Endothelial cell of umbilical vein (primary cell): ENCODE data around the gene INPP4B. TPM values are rescaled to one million over a fixed set of nuclear protein-coding genes. Genes with fewer than 3 reads are reported as not detected.

ENCODE experiments used
- BruUV-seq: library from RNA; stranded (reverse); fragments of 400-500 nt; replicated peaks from 2 replicates; lab custom pipeline; 2021; lab: Mats Ljungman, UMichigan
- CTCF ChIA-PET: fragments of 300-600, 350-600 bp; sonication (Branson Sonifier 250); formaldehyde crosslinking; loops from one replicate; lab custom pipeline; 2021; ENCODE audit warnings: antibody characterized with exemption, inconsistent platforms; lab: Charles Lee
- POLR2A ChIA-PET: fragments of 300-600, 350-600 bp; sonication (Branson Sonifier 250); formaldehyde crosslinking; loops from one replicate; lab custom pipeline; 2021; ENCODE audit warnings: antibody characterized with exemption, inconsistent platforms; lab: Charles Lee
- DNase-seq: peaks from one replicate; pipeline ENCODE4 v3.0.0-alpha.2; 2011; ENCODE audit warnings: low read depth, low spot score
- FAIRE-seq: peaks from 2 replicates; lab custom pipeline; 2011; peaks lifted over from hg19 to GRCh38; lab: Jason Lieb, UNC
- H2AFZ ChIP-seq: 2 replicates; pipeline ENCODE4 v1.6.0; 2012; ENCODE audit warnings: low read depth, low read length, control low read depth, inconsistent platforms
- H3K27ac ChIP-seq: 2 replicates; pipeline ENCODE4 v1.5.1; 2011; ENCODE audit warnings: low read depth, mild to moderate bottlenecking, control low read depth, low read length, moderate library complexity; ENCODE audit not compliant: insufficient read depth
- H3K27me3 ChIP-seq, 2 experiments: 2 replicates each; pipeline versions ENCODE4 v1.6.0 to v1.6.1; 2011; ENCODE audit warnings: low read length in 2 of 2, mixed read lengths in 1 of 2; ENCODE audit not compliant: control insufficient read depth in 2 of 2, insufficient read depth in 2 of 2
- H3K36me3 ChIP-seq, 2 experiments: 2 replicates in 1 of 2; 3 replicates in 1 of 2; pipeline ENCODE4 v1.5.1; 2011; ENCODE audit warnings: low read length in 2 of 2, mild to moderate bottlenecking in 1 of 2, moderate library complexity in 1 of 2; ENCODE audit not compliant: control insufficient read depth in 2 of 2, insufficient read depth in 2 of 2; ENCODE audit errors: extremely low read depth in 1 of 2
- H3K4me1 ChIP-seq: 3 replicates; pipeline ENCODE4 v1.5.1; 2011; ENCODE audit warnings: mild to moderate bottlenecking, low read length; ENCODE audit not compliant: control insufficient read depth, insufficient read depth; ENCODE audit errors: extremely low read depth
- H3K4me2 ChIP-seq: 2 replicates; pipeline ENCODE4 v1.6.1; 2011; ENCODE audit warnings: low read length, control low read depth, mixed read lengths; ENCODE audit not compliant: insufficient read depth
- H3K4me3 ChIP-seq, 3 experiments: fragments of 200-600 bp in 1 of 3; sonication (generic), shearing (Covaris generic) in 1 of 3; replicated peaks in 1 of 3; 2 replicates each; pipeline ENCODE4 v1.5.1; 2011 to 2016; ENCODE audit warnings: control low read depth in 3 of 3, low read length in 3 of 3, mild to moderate bottlenecking in 2 of 3, inconsistent platforms in 1 of 3, low read depth in 1 of 3, moderate library complexity in 1 of 3; ENCODE audit not compliant: insufficient read depth in 1 of 3
- H3K79me2 ChIP-seq: 2 replicates; pipeline ENCODE4 v1.6.0; 2012; ENCODE audit warnings: low read length, inconsistent platforms; ENCODE audit not compliant: control insufficient read depth, insufficient read depth
- H3K9ac ChIP-seq: replicated peaks from 2 replicates; pipeline ENCODE3; 2011; ENCODE audit warnings: low read length, control low read depth; ENCODE audit not compliant: insufficient read depth; ENCODE audit errors: extremely low read depth
- H3K9me1 ChIP-seq: replicated peaks from 3 replicates; pipeline ENCODE4 v1.6.0; 2011; ENCODE audit warnings: mild to moderate bottlenecking, low read length; ENCODE audit not compliant: control insufficient read depth, insufficient read depth; ENCODE audit errors: extremely low read depth
- H3K9me3 ChIP-seq: replicated peaks from 2 replicates; pipeline ENCODE4 v1.5.1; 2012; ENCODE audit warnings: low read length, inconsistent platforms; ENCODE audit not compliant: control insufficient read depth, insufficient read depth
- H4K20me1 ChIP-seq: replicated peaks from 2 replicates; pipeline ENCODE3; 2011; ENCODE audit warnings: mild to moderate bottlenecking, low read length; ENCODE audit not compliant: control insufficient read depth, insufficient read depth; ENCODE audit errors: extremely low read depth
- CTCF ChIP-seq, 2 donors: IDR thresholded peaks; 1 replicate in 1 of 2; 2 replicates in 1 of 2; pipeline ENCODE4 v1.5.1; 2011; ENCODE audit warnings: low read length in 2 of 2, mild to moderate bottlenecking in 2 of 2, moderate library complexity in 2 of 2, control low read depth in 1 of 2, inconsistent platforms in 1 of 2, low read depth in 1 of 2; ENCODE audit not compliant: insufficient read depth in 1 of 2; ENCODE audit errors: extremely low read depth in 1 of 2
- EZH2 ChIP-seq: IDR thresholded peaks from 2 replicates; pipeline ENCODE4 v1.6.1; 2012; ENCODE audit warnings: borderline replicate concordance, low read depth, mild to moderate bottlenecking, moderate library complexity, low read length, inconsistent platforms; ENCODE audit not compliant: severe bottlenecking
- GATA2 ChIP-seq: IDR thresholded peaks from 2 replicates; pipeline ENCODE4 v1.7.0; 2011; ENCODE audit warnings: low read depth, mild to moderate bottlenecking, moderate library complexity, mixed read lengths, low read length; ENCODE audit not compliant: insufficient read length, insufficient read depth
- JUN ChIP-seq: IDR thresholded peaks from 2 replicates; pipeline ENCODE4 v1.6.1; 2011; ENCODE audit warnings: borderline replicate concordance, low read depth; ENCODE audit not compliant: insufficient read length, insufficient read depth
- MYC ChIP-seq: IDR thresholded peaks from one replicate; pipeline ENCODE4 v1.6.1; 2011; ENCODE audit warnings: mild to moderate bottlenecking, low read depth, low read length
- dilution Hi-C: fragments of 300-500 bp; cut with MboI; formaldehyde crosslinking; loops from one replicate; pipeline ENCODE4 v1.15.0; 2019; ENCODE audit warnings: low sequenced_read_pairs; ENCODE audit not compliant: extremely low pct_ligation_motif_present
- intact Hi-C: fragments of 100-400 bp; cut with micrococcal nuclease; formaldehyde crosslinking; loops from one replicate; pipeline ENCODE4 v1.10.0; 2022
- polyA plus RNA-seq, 4 experiments: library from polyadenylated mRNA; depleted of rRNA in 3 of 4; stranded (reverse) in 3 of 4; unstranded in 1 of 4; fragments of >200 nt; gene quantifications; 2 replicates each; pipeline versions ENCODE4 v1.2.1 to v1.2.3, GENCODE V29; 2011 to 2012; ENCODE audit warnings: missing spikeins in 1 of 4
- total RNA-seq: library from RNA; stranded (reverse); gene quantifications from 2 replicates; pipeline ENCODE4 v1.2.3, GENCODE V29; 2021

INPP4B gene
- total and polyA plus RNA-seq, 2 donors (not counting 3 experiments of a cell fraction or from before 2014, with no cell fraction given): 0.41 to 3.1 TPM

- no peaks in the 10 kb centered on the region for H3K4me1 ChIP-seq
- intact Hi-C loops: no loop called here
- CTCF ChIA-PET: interaction anchor here (1.3 kb wide), 1 partner anchor 23 kb away, joined by 5 read pairs; no protein-coding TSS in a partner anchor
Measured at GRCh38 chr4:142329313-142329712, 516.8 kb downstream of the INPP4B start.

More at GRCh38 chr4:142329313-142329712, 516.8 kb downstream of the INPP4B start:
- Histone ChIP-seq H3K27ac (no peak overlapping the region), H3K79me2 (no peaks in the 10 kb centered on the region), H3K27me3 (no peaks in the 10 kb centered on the region), H3K9me3 (no peaks in the 10 kb centered on the region), H3K4me2 (no peak overlapping the region), H4K20me1 (no peaks in the 10 kb centered on the region), H2AFZ (no peak overlapping the region), H3K9ac (no peak overlapping the region), H3K36me3 (no peaks in the 10 kb centered on the region), H3K4me3 (no peak overlapping the region), H3K9me1 (no peaks in the 10 kb centered on the region)
- POLR2A ChIA-PET: no interaction called here
- BruUV-seq: no TSS peak
- dilution Hi-C loops: no loop called here
- no peak for DNase-seq
- FAIRE-seq: no peak
- no peak for TF ChIP-seq GATA2
- no peak for TF ChIP-seq EZH2
- TF ChIP-seq JUN: no peak
- no peak for TF ChIP-seq CTCF (IDR thresholded peaks at IDR 0.05; ENCODE audit: extremely low read depth in 1 of 2, insufficient read depth in 1 of 2, low read depth in 1 of 2, low read length in 2 of 2)
- no peak for TF ChIP-seq MYC
